Breast epithelium (tissue), 4 donors: Measurements from ENCODE around the gene PTH2. TPM values are rescaled to one million over a fixed set of nuclear protein-coding genes. Genes with fewer than 3 reads are reported as not detected.

ENCODE experiments used
- DNase-seq, 2 donors: peaks; one replicate each; pipeline ENCODE4 v3.0.0-alpha.2; 2019; ENCODE audit warnings: low spot score in 2 of 2
- H3K27ac ChIP-seq, 2 donors: fragments of 200-600 bp; sonication (generic) in 1 of 2; one replicate each; pipeline ENCODE4 v1.5.1; 2016 to 2019; ENCODE audit warnings: mild to moderate bottlenecking in 1 of 2
- H3K27me3 ChIP-seq, 2 donors: fragments of 200-600 bp; sonication (generic) in 1 of 2; one replicate each; pipeline versions ENCODE4 v1.5.1 to v1.6.0; 2017 to 2019; ENCODE audit warnings: control low read depth in 1 of 2, mild to moderate bottlenecking in 1 of 2
- H3K36me3 ChIP-seq: fragments of 200-600 bp; one replicate; pipeline ENCODE4 v1.5.1; 2019
- H3K4me1 ChIP-seq, 2 donors: fragments of 200-600 bp; sonication (generic); one replicate each; pipeline ENCODE4 v1.5.1; 2016 to 2019; ENCODE audit warnings: control low read depth in 1 of 2
- H3K4me3 ChIP-seq, 3 donors: fragments of 200-600 bp; sonication (generic); 1 replicate in 2 of 3; 2 replicates in 1 of 3; pipeline ENCODE4 v1.5.1; 2016 to 2019; ENCODE audit warnings: mild to moderate bottlenecking in 3 of 3, moderate library complexity in 2 of 3
- H3K9me3 ChIP-seq, 2 donors: fragments of 200-600 bp; sonication (generic) in 1 of 2; one replicate each; pipeline ENCODE4 v1.5.1; 2016 to 2019; ENCODE audit warnings: control low read depth in 1 of 2
- POLR2A ChIP-seq: fragments of 450-650 bp; IDR thresholded peaks from one replicate; pipeline ENCODE4 v1.6.1; 2016; ENCODE audit warnings: antibody characterized with exemption, mild to moderate bottlenecking, moderate library complexity
- POLR2AphosphoS5 ChIP-seq, 3 donors: sonication (generic); formaldehyde crosslinking; IDR thresholded peaks; one replicate each; pipeline ENCODE4 v1.6.1; 2017; ENCODE audit warnings: antibody characterized with exemption in 3 of 3
- intact Hi-C: fragments of 100-400 bp; cut with DNase I; formaldehyde crosslinking; loops from one replicate; pipeline ENCODE4 v1.15.1; 2023; ENCODE audit warnings: low total_unique reads
- total RNA-seq, 3 donors: library from RNA; depleted of rRNA; stranded (reverse); fragments of >200 nt; gene quantifications; one replicate each; pipeline ENCODE4 v1.1.0, GENCODE V29; 2016
- TF ChIP-seq, protein P1 (sequence below), 3 donors: fragments of 450-650 bp; IDR thresholded peaks; one replicate each; pipeline ENCODE4 v1.5.1; 2016 to 2017; ENCODE audit warnings: antibody characterized with exemption in 3 of 3, mild to moderate bottlenecking in 3 of 3, moderate library complexity in 3 of 3

Gene PTH2
- total RNA-seq, 3 donors from 2014 or later, result not detected

DNA sequence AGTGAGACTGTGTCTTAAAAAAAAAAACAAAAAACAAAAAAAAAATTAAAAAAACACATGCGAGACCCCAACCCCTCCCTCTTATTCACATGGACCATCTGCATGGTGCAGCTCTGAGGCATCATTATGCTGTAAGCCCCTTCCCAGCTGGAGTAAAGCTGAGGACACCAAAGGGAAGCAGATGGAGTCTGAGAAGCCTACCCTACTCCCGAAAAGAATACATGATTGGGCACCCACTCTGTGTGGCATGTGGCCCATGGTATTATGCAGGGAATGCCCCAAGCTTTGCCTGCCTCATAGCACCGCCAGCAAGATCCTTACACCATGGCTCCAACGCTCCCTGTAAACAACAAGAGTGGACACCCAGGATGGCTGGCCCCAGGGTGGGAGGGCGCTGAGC, 4.7 kb downstream of the PTH2 start:
- Histone ChIP-seq H3K4me3 (no peak overlapping the region), H3K4me1 (peaks cover 0 to 8% of the 10 kb centered on the region in 2 donors), H3K9me3 (no peaks in the 10 kb centered on the region), H3K36me3 (no peaks in the 10 kb centered on the region), H3K27ac (no peak overlapping the region), H3K27me3 (peaks cover 9 to 39% of the 10 kb centered on the region in 2 donors)
- DNase-seq, result no peak
- intact Hi-C loops, result no loop called here
- no peak for TF ChIP-seq POLR2AphosphoS5 (IDR thresholded peaks at IDR 0.05)
- TF ChIP-seq, protein P1, sequence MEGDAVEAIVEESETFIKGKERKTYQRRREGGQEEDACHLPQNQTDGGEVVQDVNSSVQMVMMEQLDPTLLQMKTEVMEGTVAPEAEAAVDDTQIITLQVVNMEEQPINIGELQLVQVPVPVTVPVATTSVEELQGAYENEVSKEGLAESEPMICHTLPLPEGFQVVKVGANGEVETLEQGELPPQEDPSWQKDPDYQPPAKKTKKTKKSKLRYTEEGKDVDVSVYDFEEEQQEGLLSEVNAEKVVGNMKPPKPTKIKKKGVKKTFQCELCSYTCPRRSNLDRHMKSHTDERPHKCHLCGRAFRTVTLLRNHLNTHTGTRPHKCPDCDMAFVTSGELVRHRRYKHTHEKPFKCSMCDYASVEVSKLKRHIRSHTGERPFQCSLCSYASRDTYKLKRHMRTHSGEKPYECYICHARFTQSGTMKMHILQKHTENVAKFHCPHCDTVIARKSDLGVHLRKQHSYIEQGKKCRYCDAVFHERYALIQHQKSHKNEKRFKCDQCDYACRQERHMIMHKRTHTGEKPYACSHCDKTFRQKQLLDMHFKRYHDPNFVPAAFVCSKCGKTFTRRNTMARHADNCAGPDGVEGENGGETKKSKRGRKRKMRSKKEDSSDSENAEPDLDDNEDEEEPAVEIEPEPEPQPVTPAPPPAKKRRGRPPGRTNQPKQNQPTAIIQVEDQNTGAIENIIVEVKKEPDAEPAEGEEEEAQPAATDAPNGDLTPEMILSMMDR (IDR thresholded peaks at IDR 0.05), result no peak
- TF ChIP-seq POLR2A, result no peak

DNA sequence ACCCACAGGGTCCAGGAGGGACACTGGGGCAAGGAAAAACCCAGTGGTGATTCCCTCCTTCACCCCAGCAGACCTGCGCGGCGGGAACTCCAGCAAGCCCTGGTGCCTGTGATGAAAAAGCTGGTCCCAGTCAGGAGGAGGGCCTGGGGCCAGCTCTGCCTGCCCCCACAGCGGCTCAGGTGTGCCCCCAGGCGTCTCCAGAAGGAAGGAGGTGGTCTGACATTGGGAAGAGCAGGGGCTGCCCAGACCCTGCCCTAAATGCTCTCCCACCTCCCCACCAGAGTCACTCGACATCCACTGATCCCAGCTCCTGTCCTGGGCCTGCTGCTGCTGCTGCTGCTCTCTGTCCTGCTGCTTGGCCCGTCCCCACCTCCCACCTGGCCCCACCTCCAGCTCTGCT, 6.2 kb downstream of the PTH2 start:
- H3K27me3 ChIP-seq, result peaks cover under 1 to 25% of the 10 kb centered on the region in 2 donors
- H3K4me1 ChIP-seq, result no peaks in the 10 kb centered on the region
- no peak for DNase-seq
- H3K36me3 ChIP-seq, result no peaks in the 10 kb centered on the region
- intact Hi-C loops, result no loop called here
- no peak overlapping the region for H3K27ac ChIP-seq
- no peaks in the 10 kb centered on the region for H3K9me3 ChIP-seq
- no peak overlapping the region for H3K4me3 ChIP-seq
- TF ChIP-seq, protein P1 (IDR thresholded peaks at IDR 0.05), result no peak
- no peak for TF ChIP-seq POLR2AphosphoS5 (IDR thresholded peaks at IDR 0.05)
- TF ChIP-seq POLR2A, result no peak

DNA sequence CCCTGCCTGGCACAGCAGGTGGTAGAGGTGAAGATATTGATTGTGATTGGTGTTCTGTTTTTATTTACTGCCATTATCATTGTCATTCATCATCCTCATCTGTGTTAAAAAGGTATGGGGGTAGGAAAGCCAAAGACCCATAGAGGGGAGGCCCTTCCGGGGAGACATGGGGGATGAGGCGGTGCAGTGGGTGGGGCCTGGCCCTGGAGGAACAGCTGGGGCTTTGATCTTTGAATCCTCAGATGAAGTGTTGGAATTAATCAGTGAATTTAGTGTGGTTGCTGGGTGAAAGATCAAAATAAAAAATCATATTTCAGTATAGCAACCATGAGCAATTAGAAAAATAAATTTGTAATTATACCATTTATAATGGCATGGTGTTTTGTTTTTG, 7.4 kb downstream of the PTH2 start:
- Histone ChIP-seq H3K27me3 (peaks cover 0 to 14% of the 10 kb centered on the region in 2 donors), H3K4me1 (no peaks in the 10 kb centered on the region), H3K27ac (no peak overlapping the region), H3K36me3 (no peaks in the 10 kb centered on the region), H3K9me3 (no peaks in the 10 kb centered on the region), H3K4me3 (no peak overlapping the region)
- TF ChIP-seq POLR2A (no peak), POLR2AphosphoS5 (IDR thresholded peaks at IDR 0.05) (no peak)
- TF ChIP-seq, protein P1 (IDR thresholded peaks at IDR 0.05), result no peak
- no peak for DNase-seq
- intact Hi-C loops, result no loop called here

DNA sequence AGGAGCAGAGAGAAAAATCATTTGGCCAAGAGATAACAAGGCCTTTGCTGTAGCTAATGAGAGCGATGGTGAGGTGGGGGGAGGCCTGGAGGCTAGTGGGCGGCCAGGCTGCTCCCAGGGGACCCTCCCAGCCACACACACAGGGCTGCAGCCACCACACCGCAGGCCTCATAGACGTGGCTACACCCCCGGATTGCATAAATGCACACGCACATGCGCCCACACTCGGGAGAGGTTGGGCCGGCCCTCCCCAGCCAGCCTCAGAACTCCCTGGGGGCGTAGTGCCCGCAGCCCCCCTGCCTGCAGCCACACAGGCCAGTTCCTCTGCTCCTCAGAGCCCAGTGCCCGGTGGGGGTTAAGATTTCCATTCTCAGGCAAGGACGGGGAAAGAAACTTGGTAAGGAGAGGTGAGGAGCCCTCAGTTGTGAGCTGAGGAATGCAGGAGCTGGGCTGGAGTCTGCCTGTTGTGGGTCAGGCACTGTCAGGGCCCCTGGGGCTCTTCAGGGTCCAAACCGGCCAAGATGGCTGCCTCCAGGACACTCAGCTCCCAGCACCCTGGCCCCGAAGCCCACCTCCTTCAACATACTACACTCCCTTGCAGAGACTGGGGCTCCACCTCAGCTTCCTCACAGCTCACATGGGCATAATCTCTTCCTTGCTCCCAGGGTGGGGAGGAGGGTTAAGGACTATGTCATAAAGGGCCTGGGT, 8.0 kb downstream of the PTH2 start:
- H3K27me3 ChIP-seq, result peaks cover 0 to 14% of the 10 kb centered on the region in 2 donors
- no peaks in the 10 kb centered on the region for H3K36me3 ChIP-seq
- no peak overlapping the region for H3K27ac ChIP-seq
- H3K9me3 ChIP-seq, result no peaks in the 10 kb centered on the region
- intact Hi-C loops, result no loop called here
- H3K4me3 ChIP-seq, result no peak overlapping the region
- TF ChIP-seq POLR2A (no peak), POLR2AphosphoS5 (IDR thresholded peaks at IDR 0.05) (no peak)
- TF ChIP-seq, protein P1 (IDR thresholded peaks at IDR 0.05), result no peak
- no peaks in the 10 kb centered on the region for H3K4me1 ChIP-seq
- no peak for DNase-seq

DNA sequence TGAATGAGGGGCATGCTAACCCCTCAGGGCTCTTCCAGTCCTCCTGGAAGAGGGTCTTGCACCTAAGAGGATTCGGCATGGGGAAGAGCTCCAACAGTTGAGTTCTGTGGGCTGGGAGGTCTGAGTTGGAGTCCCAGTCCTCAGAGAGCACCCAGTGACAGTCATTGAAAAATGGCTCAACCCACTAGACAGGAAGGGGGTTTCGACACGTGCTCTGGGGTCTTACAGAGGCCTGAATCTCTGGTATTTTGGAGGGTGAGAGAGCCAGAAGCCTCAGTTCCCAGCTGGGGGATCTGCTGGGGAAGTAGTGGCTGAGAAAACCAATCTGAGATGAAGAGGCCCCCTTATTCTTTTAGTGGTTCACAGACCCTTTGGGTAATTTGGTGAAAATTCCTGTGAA, 9.0 kb downstream of the PTH2 start:
- Histone ChIP-seq H3K4me1 (no peaks in the 10 kb centered on the region), H3K27me3 (peaks cover 0 to 9% of the 10 kb centered on the region in 2 donors), H3K36me3 (no peaks in the 10 kb centered on the region), H3K4me3 (no peak overlapping the region), H3K9me3 (no peaks in the 10 kb centered on the region), H3K27ac (no peak overlapping the region)
- no peak for DNase-seq
- intact Hi-C loops, result no loop called here
- TF ChIP-seq POLR2AphosphoS5 (IDR thresholded peaks at IDR 0.05) (no peak), POLR2A (no peak)
- TF ChIP-seq, protein P1 (IDR thresholded peaks at IDR 0.05), result no peak
